Natural killer cell (primary cell): ENCODE results near the gene SLC6A6. TPM values are rescaled to one million over a fixed set of nuclear protein-coding genes. Genes with fewer than 3 reads are reported as not detected.

Experiments
- ATAC-seq, 3 donors: fragments of 150-1000 bp in 2 of 3; fragments of 200-7000 bp in 1 of 3; cut with Tn5 transposase; 1 replicate in 1 of 3; 2 replicates in 2 of 3; pipeline ENCODE4 v1.10.0; 2021; ENCODE audit warnings: mild to moderate bottlenecking in 2 of 3, moderate library complexity in 2 of 3
- DNase-seq, 2 donors: peaks; one replicate each; pipeline versions ENCODE4 v3.0.0 to v3.0.0-alpha.2; 2013 to 2021; ENCODE audit warnings: mixed read lengths in 1 of 2
- H3K27ac ChIP-seq: one replicate; pipeline ENCODE4 v1.5.1; 2013; ENCODE audit warnings: mild to moderate bottlenecking, low read length
- H3K27me3 ChIP-seq: one replicate; pipeline ENCODE4 v1.6.1; 2013; ENCODE audit warnings: low read length; ENCODE audit not compliant: control insufficient read depth, insufficient read depth
- H3K36me3 ChIP-seq: one replicate; pipeline ENCODE4 v1.6.1; 2013; ENCODE audit warnings: low read length; ENCODE audit not compliant: control insufficient read depth, insufficient read depth
- H3K4me1 ChIP-seq: one replicate; pipeline ENCODE4 v1.6.1; 2013; ENCODE audit warnings: low read length; ENCODE audit not compliant: control insufficient read depth, insufficient read depth
- H3K4me3 ChIP-seq: one replicate; pipeline ENCODE4 v1.5.1; 2013; ENCODE audit warnings: low read length
- H3K9me3 ChIP-seq: one replicate; pipeline ENCODE4 v1.6.1; 2013; ENCODE audit warnings: low read length; ENCODE audit not compliant: control insufficient read depth, insufficient read depth
- H3K27ac Mint-ChIP-seq, 2 donors: one replicate each; pipeline ENCODE4 v1.8.0; 2022; ENCODE audit warnings: mild to moderate bottlenecking in 2 of 2, mixed read lengths in 2 of 2, moderate library complexity in 1 of 2
- H3K27me3 Mint-ChIP-seq, 2 donors: one replicate each; pipeline ENCODE4 v1.8.0; 2022; ENCODE audit warnings: low read depth in 2 of 2, mixed read lengths in 2 of 2
- H3K36me3 Mint-ChIP-seq: one replicate; pipeline ENCODE4 v1.8.0; 2022; ENCODE audit warnings: mixed read lengths
- H3K4me1 Mint-ChIP-seq, 2 donors: one replicate each; pipeline ENCODE4 v1.8.0; 2022; ENCODE audit warnings: mixed read lengths in 2 of 2
- H3K4me3 Mint-ChIP-seq: one replicate; pipeline ENCODE4 v1.8.0; 2022; ENCODE audit warnings: mild to moderate bottlenecking, moderate library complexity, mixed read lengths
- H3K9me3 Mint-ChIP-seq, 2 donors: one replicate each; pipeline ENCODE4 v1.8.0; 2022; ENCODE audit warnings: mixed read lengths in 2 of 2
- WGBS: methylation state at CpG from one replicate; pipeline ENCODE4 v1.1.7; 2013; ENCODE audit warnings: missing lambda C conversion rate; ENCODE audit not compliant: insufficient coverage; 5-methylcytosine and 5-hydroxymethylcytosine counted together
- intact Hi-C: fragments of 100-400 bp; cut with micrococcal nuclease; formaldehyde crosslinking; loops from one replicate; pipeline ENCODE4 v1.14.2; 2022
- total RNA-seq, 4 donors: library from RNA; stranded (reverse); fragments of 120-200 nt in 1 of 4; gene quantifications; one replicate each; pipeline versions ENCODE4 v1.2.3 to v1.2.4, GENCODE V29; 2013 to 2022
- TF ChIP-seq, protein P1 (sequence below): fragments of 200-600 bp; IDR thresholded peaks from one replicate; pipeline ENCODE4 v1.8.0; 2022; ENCODE audit warnings: antibody characterized with exemption

Gene SLC6A6
- total RNA-seq, 3 donors from 2014 or later (not counting 1 experiment from before 2014, with no cell fraction given) = 43.7 to 55.4 (median 50.1) TPM

DNA sequence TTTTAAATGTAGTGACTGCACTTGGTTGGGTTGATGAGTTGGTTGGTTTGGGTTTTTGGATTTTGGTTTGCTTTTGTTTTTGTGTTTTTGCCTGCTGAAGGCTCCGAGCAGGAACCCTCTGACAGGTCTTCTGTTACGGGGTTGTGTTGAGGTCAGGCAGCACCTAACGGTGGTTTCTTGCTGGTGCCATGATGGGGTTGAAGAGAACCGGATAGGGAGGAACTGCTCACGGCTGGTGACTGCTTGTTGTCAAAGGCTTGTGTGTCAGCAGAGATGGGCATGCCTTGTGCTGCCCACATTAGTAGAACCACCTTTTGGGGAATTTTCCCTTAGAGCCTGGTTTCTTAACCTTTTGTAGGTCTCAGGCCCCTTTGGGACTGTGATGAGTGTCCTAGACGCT lies 42.0 kb downstream of the SLC6A6 start:
- Mint-ChIP-seq H3K4me1 (peaks cover 37 to 47% of the 10 kb centered on the region in 2 donors), H3K27ac (peak overlapping the region; percentile 23 to 70), H3K36me3 (peaks cover 9% of the 10 kb centered on the region), H3K27me3 (no peaks in the 10 kb centered on the region), H3K9me3 (no peaks in the 10 kb centered on the region), H3K4me3 (peak overlapping the region; percentile 5)
- TF ChIP-seq, protein P1, sequence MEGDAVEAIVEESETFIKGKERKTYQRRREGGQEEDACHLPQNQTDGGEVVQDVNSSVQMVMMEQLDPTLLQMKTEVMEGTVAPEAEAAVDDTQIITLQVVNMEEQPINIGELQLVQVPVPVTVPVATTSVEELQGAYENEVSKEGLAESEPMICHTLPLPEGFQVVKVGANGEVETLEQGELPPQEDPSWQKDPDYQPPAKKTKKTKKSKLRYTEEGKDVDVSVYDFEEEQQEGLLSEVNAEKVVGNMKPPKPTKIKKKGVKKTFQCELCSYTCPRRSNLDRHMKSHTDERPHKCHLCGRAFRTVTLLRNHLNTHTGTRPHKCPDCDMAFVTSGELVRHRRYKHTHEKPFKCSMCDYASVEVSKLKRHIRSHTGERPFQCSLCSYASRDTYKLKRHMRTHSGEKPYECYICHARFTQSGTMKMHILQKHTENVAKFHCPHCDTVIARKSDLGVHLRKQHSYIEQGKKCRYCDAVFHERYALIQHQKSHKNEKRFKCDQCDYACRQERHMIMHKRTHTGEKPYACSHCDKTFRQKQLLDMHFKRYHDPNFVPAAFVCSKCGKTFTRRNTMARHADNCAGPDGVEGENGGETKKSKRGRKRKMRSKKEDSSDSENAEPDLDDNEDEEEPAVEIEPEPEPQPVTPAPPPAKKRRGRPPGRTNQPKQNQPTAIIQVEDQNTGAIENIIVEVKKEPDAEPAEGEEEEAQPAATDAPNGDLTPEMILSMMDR = no peak
- DNase-seq = no peak
- H3K4me3 ChIP-seq = no peak overlapping the region
- H3K27ac ChIP-seq = no peak overlapping the region
- H3K9me3 ChIP-seq = no peaks in the 10 kb centered on the region
- ATAC-seq = peak; percentile 42 to 86 (median 76)
- no peaks in the 10 kb centered on the region for H3K27me3 ChIP-seq
- intact Hi-C loops = no loop called here
- peaks cover 40% of the 10 kb centered on the region for H3K36me3 ChIP-seq
- peaks cover 18% of the 10 kb centered on the region for H3K4me1 ChIP-seq
- WGBS = 78% methylated on average over 6 of the region's 6 CpGs

DNA sequence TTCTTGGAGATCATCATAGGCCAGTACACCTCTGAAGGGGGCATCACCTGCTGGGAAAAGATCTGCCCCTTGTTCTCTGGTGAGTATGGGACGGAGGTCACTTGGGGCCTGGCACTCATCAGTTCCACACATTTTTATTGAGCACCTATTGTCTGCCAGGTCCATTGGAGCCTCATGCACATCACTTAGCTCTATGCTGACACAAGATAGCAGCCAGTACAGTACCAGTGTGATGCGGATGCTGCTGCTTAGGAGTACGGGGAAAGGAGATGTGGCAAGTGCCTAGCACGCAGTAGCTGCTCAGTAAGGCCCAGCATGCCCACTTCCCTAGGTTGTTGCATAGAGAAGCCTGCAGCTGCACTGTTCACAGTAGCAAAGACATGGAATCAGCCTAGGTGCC lies 43.4 kb downstream of the SLC6A6 start:
- Histone ChIP-seq H3K9me3 (no peaks in the 10 kb centered on the region), H3K27me3 (no peaks in the 10 kb centered on the region), H3K36me3 (peaks cover 50% of the 10 kb centered on the region), H3K4me3 (no peak overlapping the region), H3K4me1 (peaks cover 10% of the 10 kb centered on the region), H3K27ac (no peak overlapping the region)
- DNase-seq (no peak), ATAC-seq (no peak)
- Mint-ChIP-seq H3K4me1 (peaks cover 24 to 36% of the 10 kb centered on the region in 2 donors), H3K9me3 (no peaks in the 10 kb centered on the region), H3K4me3 (no peak overlapping the region), H3K27ac (no peak overlapping the region), H3K36me3 (peaks cover 9% of the 10 kb centered on the region), H3K27me3 (no peaks in the 10 kb centered on the region)
- WGBS = 98% methylated on average over 4 of the region's 4 CpGs
- TF ChIP-seq, protein P1 = no peak
- intact Hi-C loops = no loop called here

DNA sequence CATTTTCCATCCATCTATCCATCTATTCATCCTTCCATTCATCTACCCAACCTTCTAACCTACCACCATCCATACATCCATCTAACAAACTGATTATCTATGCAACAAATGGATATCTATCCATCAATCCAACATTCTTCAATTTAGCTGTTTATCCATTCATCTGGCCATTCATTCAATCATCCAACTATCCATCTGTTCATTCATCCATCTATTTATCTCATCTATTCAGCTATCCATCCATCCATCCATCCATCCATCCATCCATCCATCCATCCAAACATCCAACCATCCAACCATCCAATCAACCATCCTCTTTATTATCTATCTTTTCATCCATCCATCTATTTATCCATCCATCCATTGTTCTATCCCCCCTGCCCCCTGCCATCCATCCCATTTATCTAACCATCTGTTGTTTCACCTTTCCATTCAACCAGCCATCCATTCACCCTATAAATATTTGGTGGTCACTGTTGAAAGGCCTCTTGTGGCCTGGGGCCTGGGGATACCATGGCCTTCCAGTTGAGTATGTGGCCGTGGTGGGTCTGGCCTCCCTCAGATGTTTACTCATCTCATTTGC lies 44.7 kb downstream of the SLC6A6 start:
- Histone ChIP-seq H3K27me3 (no peaks in the 10 kb centered on the region), H3K36me3 (peaks cover 55% of the 10 kb centered on the region), H3K27ac (no peak overlapping the region), H3K4me3 (no peak overlapping the region), H3K9me3 (no peaks in the 10 kb centered on the region), H3K4me1 (no peaks in the 10 kb centered on the region)
- TF ChIP-seq, protein P1 = no peak
- H3K27me3 Mint-ChIP-seq = no peaks in the 10 kb centered on the region
- DNase-seq (no peak), ATAC-seq (no peak)
- H3K4me1 Mint-ChIP-seq = peaks cover 14 to 26% of the 10 kb centered on the region in 2 donors
- H3K36me3 Mint-ChIP-seq = peaks cover 16% of the 10 kb centered on the region
- no peak overlapping the region for H3K27ac Mint-ChIP-seq
- intact Hi-C loops = no loop called here
- H3K9me3 Mint-ChIP-seq = no peaks in the 10 kb centered on the region
- H3K4me3 Mint-ChIP-seq = no peak overlapping the region
- 97% methylated on average over 1 of the region's 1 CpG for WGBS

DNA sequence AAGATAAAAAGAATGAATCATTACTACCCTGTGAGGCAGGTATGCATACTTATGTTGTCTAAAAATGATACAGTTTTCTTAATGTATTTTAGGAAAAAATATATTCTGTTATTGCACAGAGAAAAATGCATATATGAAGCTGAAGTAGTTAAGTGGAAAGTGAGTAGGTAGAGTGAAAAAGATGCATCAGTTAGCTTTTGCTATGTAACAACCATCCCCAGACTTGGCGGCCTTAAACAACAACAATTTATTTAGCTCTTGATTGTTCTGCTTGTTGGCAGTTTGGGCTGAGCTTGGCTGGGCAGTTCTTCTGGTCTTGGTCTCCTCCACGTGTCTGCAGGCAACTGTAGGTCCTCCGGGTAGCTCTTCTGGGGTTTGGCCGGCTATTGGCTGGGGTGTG lies 45.7 kb downstream of the SLC6A6 start:
- H3K27me3 ChIP-seq = no peaks in the 10 kb centered on the region
- no peaks in the 10 kb centered on the region for H3K4me1 ChIP-seq
- no peak overlapping the region for H3K27ac ChIP-seq
- TF ChIP-seq, protein P1 = no peak
- peaks cover 55% of the 10 kb centered on the region for H3K36me3 ChIP-seq
- no peaks in the 10 kb centered on the region for H3K9me3 Mint-ChIP-seq
- ATAC-seq (no peak), DNase-seq (no peak)
- H3K36me3 Mint-ChIP-seq = peaks cover 16% of the 10 kb centered on the region
- WGBS = 87% methylated on average over 4 of the region's 4 CpGs
- intact Hi-C loops = no loop called here
- H3K4me1 Mint-ChIP-seq = peaks cover 9 to 22% of the 10 kb centered on the region in 2 donors
- H3K4me3 ChIP-seq = no peak overlapping the region
- H3K27ac Mint-ChIP-seq = no peak overlapping the region
- no peaks in the 10 kb centered on the region for H3K9me3 ChIP-seq
- H3K4me3 Mint-ChIP-seq = no peak overlapping the region
- no peaks in the 10 kb centered on the region for H3K27me3 Mint-ChIP-seq
